ENCODE data around the gene FSCN2. TPM values are rescaled to one million over a fixed set of nuclear protein-coding genes. Genes with fewer than 3 reads are reported as not detected.

FSCN2 gene
- total RNA-seq, 6 experiments from 2014 or later = 0.22 TPM; not detected in 5

DNA sequence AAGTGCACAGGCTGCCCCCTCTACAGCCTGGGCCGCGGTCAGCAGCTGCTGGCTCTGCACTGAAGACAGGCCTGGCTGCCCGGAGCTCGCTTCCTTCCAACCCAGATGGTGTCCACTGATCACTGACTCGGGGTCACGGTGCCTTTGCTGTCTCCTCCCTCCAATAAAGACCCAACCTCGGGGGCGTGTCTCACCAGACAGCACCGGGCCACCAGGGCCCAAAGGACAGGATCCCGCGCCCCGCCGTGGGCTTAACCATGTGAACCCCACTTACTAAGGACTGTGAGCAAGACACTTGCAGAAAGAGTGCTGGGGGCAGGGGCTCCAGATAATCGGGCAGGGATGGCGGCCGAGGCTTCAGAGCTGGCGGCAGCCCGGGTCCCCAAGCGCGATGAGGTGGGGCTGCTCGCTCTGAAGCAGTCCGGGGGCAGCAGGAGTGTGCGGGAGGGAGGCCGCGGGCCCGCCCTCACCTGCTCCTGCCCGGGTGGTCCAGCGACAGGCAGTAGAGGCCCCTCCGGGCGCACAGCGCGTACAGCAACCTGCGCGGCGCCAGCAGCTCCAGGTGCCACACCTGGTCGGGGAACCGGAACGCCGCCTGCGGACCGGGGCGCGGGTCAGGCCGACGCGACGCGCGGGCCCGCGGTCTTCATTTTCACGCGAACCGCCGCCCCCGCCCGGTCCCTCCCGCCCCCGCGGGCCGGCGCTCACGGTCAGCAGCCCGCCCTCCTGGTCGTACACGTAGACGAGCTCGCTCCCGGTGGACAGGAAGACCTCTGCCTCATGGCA, 23.5 kb downstream of the FSCN2 start:
- peaks cover 0 to 15% (median 4%) of the 10 kb centered on the region in 4 donors for H3K36me3 ChIP-seq
- ATAC-seq (peak; percentile 14 to 44 (median 26)), DNase-seq (peak; percentile 61 to 75 (median 75))
- no peaks in the 10 kb centered on the region for H3K27me3 ChIP-seq
- H3K4me3 ChIP-seq = peak overlapping the region; percentile 81 to 94 (median 87)
- peaks cover 0 to 27% (median 7%) of the 10 kb centered on the region in 4 donors for H3K4me1 ChIP-seq
- WGBS (ENCODE audit: insufficient coverage, low coverage, low lambda C conversion rate, missing lambda C conversion rate) = 1% methylated on average over 17 of the region's 69 CpGs
- no peak for TF ChIP-seq POLR2A (IDR thresholded peaks at IDR 0.05)
- TF ChIP-seq, protein P1, sequence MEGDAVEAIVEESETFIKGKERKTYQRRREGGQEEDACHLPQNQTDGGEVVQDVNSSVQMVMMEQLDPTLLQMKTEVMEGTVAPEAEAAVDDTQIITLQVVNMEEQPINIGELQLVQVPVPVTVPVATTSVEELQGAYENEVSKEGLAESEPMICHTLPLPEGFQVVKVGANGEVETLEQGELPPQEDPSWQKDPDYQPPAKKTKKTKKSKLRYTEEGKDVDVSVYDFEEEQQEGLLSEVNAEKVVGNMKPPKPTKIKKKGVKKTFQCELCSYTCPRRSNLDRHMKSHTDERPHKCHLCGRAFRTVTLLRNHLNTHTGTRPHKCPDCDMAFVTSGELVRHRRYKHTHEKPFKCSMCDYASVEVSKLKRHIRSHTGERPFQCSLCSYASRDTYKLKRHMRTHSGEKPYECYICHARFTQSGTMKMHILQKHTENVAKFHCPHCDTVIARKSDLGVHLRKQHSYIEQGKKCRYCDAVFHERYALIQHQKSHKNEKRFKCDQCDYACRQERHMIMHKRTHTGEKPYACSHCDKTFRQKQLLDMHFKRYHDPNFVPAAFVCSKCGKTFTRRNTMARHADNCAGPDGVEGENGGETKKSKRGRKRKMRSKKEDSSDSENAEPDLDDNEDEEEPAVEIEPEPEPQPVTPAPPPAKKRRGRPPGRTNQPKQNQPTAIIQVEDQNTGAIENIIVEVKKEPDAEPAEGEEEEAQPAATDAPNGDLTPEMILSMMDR (IDR thresholded peaks at IDR 0.05) = no peak
- intact Hi-C loops (cut with DNase I) = loop anchor here in 1 of 2 donors (5.0 kb wide), 1 partner anchor 51 kb away; no protein-coding TSS in a partner anchor
- H3K27ac ChIP-seq = peak overlapping the region; percentile 60 to 80 (median 68)
- no peaks in the 10 kb centered on the region for H3K9me3 ChIP-seq

DNA sequence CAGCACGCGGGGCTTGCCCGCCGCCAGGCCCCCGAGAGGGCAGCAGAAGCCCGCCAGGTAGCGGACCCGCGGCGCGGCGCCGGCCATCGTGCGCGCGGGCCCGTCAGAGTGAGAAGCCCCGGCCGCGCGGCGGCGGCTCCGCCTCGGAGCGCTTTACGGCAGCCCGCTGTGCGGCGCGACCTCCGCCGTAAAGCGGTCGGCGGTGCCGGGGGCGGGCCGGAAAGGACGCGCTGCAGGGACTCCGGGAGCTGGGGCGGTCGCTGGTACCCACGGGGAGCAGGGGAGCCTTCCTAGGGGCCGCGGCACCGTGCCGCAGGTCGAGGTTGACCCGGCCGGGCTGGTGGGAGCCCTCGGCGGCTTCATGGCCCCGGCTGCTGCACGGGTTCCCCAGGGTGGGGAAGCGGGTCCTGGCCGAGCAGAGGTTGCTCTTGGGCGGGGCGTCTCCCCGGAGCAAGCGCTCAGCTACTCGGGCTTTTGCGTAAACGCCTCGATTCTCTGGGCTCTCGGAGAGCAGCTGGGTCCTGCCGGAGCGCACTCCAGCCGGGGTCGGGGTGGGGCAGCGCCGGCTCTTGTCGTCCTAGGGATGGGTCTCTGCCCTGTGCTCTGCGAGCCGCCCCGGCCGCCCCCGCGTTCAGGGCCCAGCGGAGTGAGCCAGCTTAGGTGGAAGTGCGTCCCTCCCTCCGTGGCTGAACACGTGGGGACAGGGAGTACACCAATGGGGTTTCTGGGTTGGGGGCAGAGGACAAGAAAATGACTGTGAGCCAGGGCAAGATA, 24.3 kb downstream of the FSCN2 start, which contains the start of gene FAAP100:
Gene FAAP100, minus strand, starts transcription at position 110 of the 774 bp plus-strand sequence. Its CDS starts 23 bp downstream, at position 87.
- peaks cover 0 to 27% (median 7%) of the 10 kb centered on the region in 4 donors for H3K4me1 ChIP-seq
- peak; percentile 83 to 86 (median 84) for DNase-seq
- intact Hi-C loops (cut with DNase I) = loop anchor here in 1 of 2 donors (5.0 kb wide), 1 partner anchor 50 kb away; no protein-coding TSS in a partner anchor
- no CpG with 5 or more reads among the region's 85 CpGs for WGBS (ENCODE audit: insufficient coverage, low coverage, low lambda C conversion rate, missing lambda C conversion rate)
- H3K27me3 ChIP-seq = no peaks in the 10 kb centered on the region
- peak within 1 kb of the TSS; percentile 81 to 94 (median 87) for H3K4me3 ChIP-seq
- peak; percentile 64 to 84 (median 73) for ATAC-seq
- TF ChIP-seq POLR2A (IDR thresholded peaks at IDR 0.05) = peak; percentile 89
- TF ChIP-seq, protein P1 (IDR thresholded peaks at IDR 0.05) = no peak
- peak within 1 kb of the TSS; percentile 60 to 80 (median 68) for H3K27ac ChIP-seq
- H3K36me3 ChIP-seq = peaks cover 0 to 7% (median under 1%) of the 10 kb centered on the region in 4 donors
- H3K9me3 ChIP-seq = no peaks in the 10 kb centered on the region

DNA sequence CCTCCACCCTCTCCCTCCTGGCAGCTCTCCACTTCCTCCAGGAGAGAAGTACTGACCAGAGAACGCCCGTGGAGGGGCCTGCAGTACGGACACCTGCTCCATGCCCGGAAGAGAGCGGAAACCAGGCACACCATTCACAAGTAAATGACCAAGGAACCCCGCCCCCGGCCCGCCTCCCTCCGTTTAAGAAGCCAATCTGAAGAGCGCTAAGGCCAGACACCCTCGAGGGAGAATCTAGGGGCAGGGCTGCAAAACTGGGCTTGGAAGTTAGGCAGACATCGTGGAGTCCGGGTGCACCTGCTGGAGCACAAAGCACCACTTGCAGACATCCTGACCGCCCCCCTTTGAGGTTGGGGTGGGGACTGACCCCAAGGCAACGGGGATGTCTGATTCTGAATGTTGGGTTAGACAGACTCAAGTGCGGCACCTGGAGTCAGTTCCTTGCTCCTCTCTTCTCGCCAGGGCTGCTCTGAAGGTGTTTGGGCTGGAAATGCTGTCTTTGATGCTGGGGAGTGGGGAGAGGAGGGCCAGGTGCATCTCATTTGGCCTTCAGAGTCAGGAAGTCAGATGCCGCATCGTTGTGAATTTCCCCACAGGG, 24.9 kb downstream of the FSCN2 start:
- no peaks in the 10 kb centered on the region for H3K9me3 ChIP-seq
- TF ChIP-seq POLR2A (IDR thresholded peaks at IDR 0.05) = no peak
- TF ChIP-seq, protein P1 (IDR thresholded peaks at IDR 0.05) = no peak
- no peaks in the 10 kb centered on the region for H3K27me3 ChIP-seq
- DNase-seq (peak in 2 of 3 donors; percentile 55 to 63), ATAC-seq (peak; percentile 7 to 31 (median 15))
- peaks cover 0 to 27% (median 7%) of the 10 kb centered on the region in 4 donors for H3K4me1 ChIP-seq
- intact Hi-C loops (cut with DNase I) = loop anchor here in 1 of 2 donors (5.0 kb wide), 1 partner anchor 49 kb away; no protein-coding TSS in a partner anchor
- WGBS (ENCODE audit: insufficient coverage, low coverage, low lambda C conversion rate, missing lambda C conversion rate) = 0% methylated on average over 2 of the region's 19 CpGs
- peaks cover 0 to under 1% (median 0%) of the 10 kb centered on the region in 4 donors for H3K36me3 ChIP-seq
- peak overlapping the region; percentile 60 to 80 (median 68) for H3K27ac ChIP-seq
- H3K4me3 ChIP-seq = peak overlapping the region; percentile 81 to 94 (median 87)

DNA sequence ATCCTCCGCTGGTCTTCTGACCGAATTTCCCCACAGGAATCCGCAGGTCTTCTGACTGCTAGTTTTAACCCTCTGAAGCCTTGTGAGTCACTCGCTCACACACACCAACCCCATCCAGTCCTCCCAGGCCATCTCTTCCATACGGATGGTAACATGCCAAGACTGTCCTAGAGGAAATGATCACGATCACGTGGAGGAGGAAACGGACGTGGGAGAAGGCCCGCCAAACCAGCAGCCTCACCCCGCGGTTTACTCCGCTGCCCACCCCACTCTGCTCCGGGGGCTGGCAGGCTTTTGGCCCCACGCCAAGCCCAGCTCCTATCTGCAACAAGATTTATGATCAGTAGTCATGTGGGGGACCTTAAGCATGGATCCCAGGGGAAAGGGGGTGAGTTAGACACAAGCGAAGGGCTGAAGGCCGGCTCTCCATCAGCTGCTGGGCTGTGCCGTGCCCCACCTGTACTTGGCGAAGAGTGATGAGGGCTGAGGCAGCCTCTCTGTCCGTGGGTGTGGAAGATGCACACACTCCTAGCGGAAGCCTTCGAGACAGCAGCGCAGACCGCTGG, 25.5 kb downstream of the FSCN2 start:
- DNase-seq (no peak), ATAC-seq (no peak)
- 34% methylated on average over 15 of the region's 24 CpGs for WGBS (ENCODE audit: insufficient coverage, low coverage, low lambda C conversion rate, missing lambda C conversion rate)
- H3K27me3 ChIP-seq = no peaks in the 10 kb centered on the region
- intact Hi-C loops (cut with DNase I) = loop anchor here in 1 of 2 donors (5.0 kb wide), 1 partner anchor 49 kb away; no protein-coding TSS in a partner anchor
- peaks cover 0 to 27% (median 7%) of the 10 kb centered on the region in 4 donors for H3K4me1 ChIP-seq
- H3K27ac ChIP-seq = peak overlapping the region in 1 of 3 donors; percentile 80
- no peaks in the 10 kb centered on the region for H3K9me3 ChIP-seq
- TF ChIP-seq, protein P1 (IDR thresholded peaks at IDR 0.05) = no peak
- TF ChIP-seq POLR2A (IDR thresholded peaks at IDR 0.05) = no peak
- peak overlapping the region in 1 of 3 donors; percentile 94 for H3K4me3 ChIP-seq
- peaks cover 0 to 6% (median 3%) of the 10 kb centered on the region in 4 donors for H3K36me3 ChIP-seq
